Tibial nerve (tissue), 4 donors: ENCODE results near the gene CYTH1. TPM values are rescaled to one million over a fixed set of nuclear protein-coding genes. Genes with fewer than 3 reads are reported as not detected.

ENCODE experiments used
- DNase-seq, 2 donors: peaks; one replicate each; pipeline ENCODE4 v3.0.0-alpha.2; 2019; ENCODE audit warnings: low spot score in 2 of 2
- H3K27ac ChIP-seq, 4 donors: fragments of 200-600 bp; sonication (generic) in 3 of 4; one replicate each; pipeline ENCODE4 v1.5.1; 2017 to 2019; ENCODE audit warnings: mild to moderate bottlenecking in 1 of 4
- H3K27me3 ChIP-seq, 2 donors: fragments of 200-600 bp; sonication (generic) in 1 of 2; one replicate each; pipeline versions ENCODE4 v1.5.1 to v1.6.0; 2017 to 2019
- H3K36me3 ChIP-seq, 3 donors: fragments of 200-600 bp; sonication (generic); one replicate each; pipeline ENCODE4 v1.5.1; 2018 to 2019
- H3K4me1 ChIP-seq, 4 donors: fragments of 200-600 bp; sonication (generic) in 3 of 4; one replicate each; pipeline ENCODE4 v1.5.1; 2017 to 2019
- H3K4me3 ChIP-seq, 4 donors: fragments of 200-600 bp; sonication (generic) in 3 of 4; one replicate each; pipeline ENCODE4 v1.5.1; 2017 to 2019; ENCODE audit warnings: mild to moderate bottlenecking in 1 of 4, moderate library complexity in 1 of 4
- H3K9me3 ChIP-seq, 4 donors: fragments of 200-600 bp; sonication (generic) in 3 of 4; one replicate each; pipeline ENCODE4 v1.5.1; 2017 to 2019
- CTCF ChIP-seq, 5 experiments: fragments of 200-600 bp in 3 of 5; fragments of 450-650 bp in 2 of 5; sonication (generic) in 3 of 5; IDR thresholded peaks; one replicate each; pipeline ENCODE4 v1.5.1; 2016 to 2019; ENCODE audit warnings: antibody characterized with exemption in 5 of 5, mild to moderate bottlenecking in 3 of 5, moderate library complexity in 2 of 5
- EP300 ChIP-seq, 2 donors: sonication (generic); formaldehyde crosslinking; IDR thresholded peaks; one replicate each; pipeline ENCODE4 v1.6.1; 2017; ENCODE audit warnings: antibody characterized with exemption in 2 of 2, mild to moderate bottlenecking in 1 of 2
- POLR2A ChIP-seq, 2 donors: fragments of 450-650 bp; IDR thresholded peaks; one replicate each; pipeline ENCODE4 v1.6.1; 2017; ENCODE audit warnings: antibody characterized with exemption in 2 of 2, mild to moderate bottlenecking in 2 of 2, moderate library complexity in 2 of 2
- WGBS, 2 donors: methylation state at CpG; one replicate each; pipeline ENCODE4 v1.1.5; 2018; 5-methylcytosine and 5-hydroxymethylcytosine counted together
- total RNA-seq, 4 donors: library from RNA; depleted of rRNA; stranded (reverse); fragments of >200 nt; gene quantifications; one replicate each; pipeline ENCODE4 v1.1.0, GENCODE V29; 2016

CYTH1 gene
- total RNA-seq, 4 donors from 2014 or later, result 53.1 to 81.0 (median 63.8) TPM

GRCh38 chr17:78789149-78789662 is 7.1 kb upstream of the CYTH1 start:
- H3K36me3 ChIP-seq, result peaks cover 0 to 27% (median 0%) of the 10 kb centered on the region in 3 donors
- no peaks in the 10 kb centered on the region for H3K27me3 ChIP-seq
- peaks cover 0 to 44% (median 23%) of the 10 kb centered on the region in 4 donors for H3K4me1 ChIP-seq
- H3K9me3 ChIP-seq, result no peaks in the 10 kb centered on the region
- TF ChIP-seq POLR2A (IDR thresholded peaks at IDR 0.05), result no peak
- TF ChIP-seq EP300 (IDR thresholded peaks at IDR 0.05), result no peak
- TF ChIP-seq CTCF (IDR thresholded peaks at IDR 0.05), result no peak
- DNase-seq, result no peak
- 71 to 75% methylated on average over 5 of the region's 5 CpGs for WGBS, 2 donors
- H3K4me3 ChIP-seq, result no peak overlapping the region
- H3K27ac ChIP-seq, result peak overlapping the region in 3 of 4 donors; percentile 37 to 63 (median 57)

- Histone ChIP-seq H3K4me3 (no peak overlapping the region), H3K27me3 (no peaks in the 10 kb centered on the region), H3K4me1 (peaks cover 0 to 51% (median 25%) of the 10 kb centered on the region in 4 donors), H3K27ac (no peak overlapping the region), H3K36me3 (peaks cover 0 to 20% (median 0%) of the 10 kb centered on the region in 3 donors), H3K9me3 (no peaks in the 10 kb centered on the region)
- no peak for TF ChIP-seq POLR2A (IDR thresholded peaks at IDR 0.05)
- TF ChIP-seq CTCF (IDR thresholded peaks at IDR 0.05), result no peak
- TF ChIP-seq EP300 (IDR thresholded peaks at IDR 0.05), result no peak
- WGBS, 2 donors, result 95 to 98% methylated on average over 7 of the region's 7 CpGs
- DNase-seq, result no peak
Measured at GRCh38 chr17:78788451-78788850, 6.4 kb upstream of the CYTH1 start.

- Histone ChIP-seq H3K27me3 (no peaks in the 10 kb centered on the region), H3K4me3 (no peak overlapping the region), H3K27ac (no peak overlapping the region), H3K9me3 (no peaks in the 10 kb centered on the region), H3K36me3 (peaks cover 0 to 13% (median 0%) of the 10 kb centered on the region in 3 donors), H3K4me1 (peaks cover 0 to 59% (median 29%) of the 10 kb centered on the region in 4 donors)
- no peak for DNase-seq
- TF ChIP-seq CTCF (IDR thresholded peaks at IDR 0.05) (no peak), EP300 (IDR thresholded peaks at IDR 0.05) (no peak), POLR2A (IDR thresholded peaks at IDR 0.05) (no peak)
- WGBS, 2 donors, result 84 to 88% methylated on average over 7 of the region's 7 CpGs
Measured at GRCh38 chr17:78787444-78787843, 5.4 kb upstream of the CYTH1 start.

- Histone ChIP-seq H3K4me1 (peaks cover 0 to 45% (median 19%) of the 10 kb centered on the region in 4 donors), H3K9me3 (no peaks in the 10 kb centered on the region), H3K4me3 (no peak overlapping the region), H3K27me3 (no peaks in the 10 kb centered on the region), H3K27ac (no peak overlapping the region), H3K36me3 (peaks cover 0 to 13% (median 0%) of the 10 kb centered on the region in 3 donors)
- no peak for DNase-seq
- 96 to 100% methylated on average over 1 of the region's 1 CpG for WGBS, 2 donors
- TF ChIP-seq CTCF (IDR thresholded peaks at IDR 0.05), result no peak
- TF ChIP-seq POLR2A (IDR thresholded peaks at IDR 0.05), result no peak
- no peak for TF ChIP-seq EP300 (IDR thresholded peaks at IDR 0.05)
Measured at GRCh38 chr17:78785663-78786057, 3.6 kb upstream of the CYTH1 start.

GRCh38 chr17:78785011-78785662 is 3.1 kb upstream of the CYTH1 start:
- no peak overlapping the region for H3K4me3 ChIP-seq
- H3K27me3 ChIP-seq, result no peaks in the 10 kb centered on the region
- 83 to 87% methylated on average over 12 of the region's 12 CpGs for WGBS, 2 donors
- no peaks in the 10 kb centered on the region for H3K9me3 ChIP-seq
- DNase-seq, result no peak
- H3K27ac ChIP-seq, result peak overlapping the region in 1 of 4 donors; percentile 41
- TF ChIP-seq POLR2A (IDR thresholded peaks at IDR 0.05) (no peak), EP300 (IDR thresholded peaks at IDR 0.05) (no peak), CTCF (IDR thresholded peaks at IDR 0.05) (no peak)
- peaks cover 0 to 13% (median 0%) of the 10 kb centered on the region in 3 donors for H3K36me3 ChIP-seq
- peaks cover 0 to 45% (median 22%) of the 10 kb centered on the region in 4 donors for H3K4me1 ChIP-seq
